Right lobe of liver (tissue), 6 donors: ENCODE data around the gene ANKRD23. TPM values are rescaled to one million over a fixed set of nuclear protein-coding genes. Genes with fewer than 3 reads are reported as not detected.
A peak's percentile ranks its signal among the peaks of the same experiment; 100 is the strongest.

Source experiments
- ATAC-seq, 4 donors: fragments of 200-7000 bp; cut with Tn5 transposase; one replicate each; pipeline ENCODE4 v1.9.1; 2020; ENCODE audit warnings: mild to moderate bottlenecking in 4 of 4, moderate library complexity in 4 of 4
- DNase-seq, 3 donors: peaks; one replicate each; pipeline ENCODE4 v3.0.0-alpha.2; 2020
- H3K27ac ChIP-seq, 3 donors: fragments of 200-600 bp; one replicate each; pipeline ENCODE4 v1.8.0; 2022
- H3K27me3 ChIP-seq, 2 donors: fragments of 200-600 bp; one replicate each; pipeline ENCODE4 v1.8.0; 2022
- H3K36me3 ChIP-seq, 4 donors: fragments of 200-600 bp; sonication (generic) in 1 of 4; one replicate each; pipeline versions ENCODE4 v1.5.1 to v1.8.0; 2017 to 2022; ENCODE audit warnings: control low read depth in 1 of 4
- H3K4me1 ChIP-seq, 4 donors: fragments of 200-600 bp; sonication (generic) in 1 of 4; one replicate each; pipeline versions ENCODE4 v1.5.1 to v1.8.0; 2017 to 2022; ENCODE audit warnings: control low read depth in 1 of 4
- H3K4me3 ChIP-seq, 3 donors: fragments of 200-600 bp; one replicate each; pipeline ENCODE4 v1.8.0; 2022
- H3K9me3 ChIP-seq, 4 donors: fragments of 200-600 bp; sonication (generic) in 1 of 4; one replicate each; pipeline versions ENCODE4 v1.5.1 to v1.8.0; 2017 to 2022; ENCODE audit warnings: control low read depth in 1 of 4
- CTCF ChIP-seq, 4 donors: fragments of 200-600 bp in 3 of 4; fragments of 450-650 bp in 1 of 4; IDR thresholded peaks; one replicate each; pipeline versions ENCODE4 v1.5.1 to v1.8.0; 2016 to 2022; ENCODE audit warnings: antibody characterized with exemption in 4 of 4, mild to moderate bottlenecking in 2 of 4
- POLR2A ChIP-seq: fragments of 450-650 bp; IDR thresholded peaks from one replicate; pipeline ENCODE4 v1.6.1; 2017; ENCODE audit warnings: antibody characterized with exemption, mild to moderate bottlenecking
- WGBS: methylation state at CpG from one replicate; pipeline ENCODE4 v1.1.6; 2018; ENCODE audit warnings: low coverage, low lambda C conversion rate; ENCODE audit not compliant: insufficient coverage; ENCODE audit errors: missing lambda C conversion rate; 5-methylcytosine and 5-hydroxymethylcytosine counted together
- intact Hi-C, 2 donors: fragments of 100-400 bp; cut with DNase I; formaldehyde crosslinking; loops; one replicate each; pipeline versions ENCODE4 v1.11.2 to v1.14.1; 2022
- microRNA counts: library from miRNA; unstranded; fragments of <30 nt; microRNA quantifications from one replicate; lab custom pipeline; 2016
- microRNA-seq, 2 donors: library from miRNA; unstranded; fragments of <30 nt; microRNA quantifications; one replicate each; pipeline ENCODE4, GENCODE V29; 2019 to 2020
- small RNA-seq, 2 experiments: library from RNA; depleted of rRNA; stranded (forward); fragments of <200 nt; gene quantifications; one replicate each; pipeline ENCODE3, GENCODE V24; 2016
- total RNA-seq, 6 experiments: library from RNA; depleted of rRNA in 2 of 6; stranded (reverse); fragments of >200 nt in 2 of 6; fragmentation: NEBNext Ultra II Directional in 3 of 6; extraction: Animal tissue kit (Norgen Biotek cat#: 25700) in 3 of 6; gene quantifications; one replicate each; pipeline versions ENCODE4 v1.1.0 to v1.2.4, GENCODE V29; 2016 to 2023
- donor health status: DM: no; HTN: yes; CAD: no.
- donor health status: DM: no; HTN: no; CAD: no.
- donor health status: DM: no; HTN: no; CAD: no.
- donor health status: DM: no; HTN: yes; CAD: no.
- donor health status: DM: no; HTN: yes; CAD: no.

The ANKRD23 gene
- total RNA-seq, 6 experiments from 2014 or later = 0.98 to 4.0 (median 2.7) TPM

GRCh38 chr2:96792772-96793749 lies 50.8 kb downstream of the ANKRD23 start:
- DNase-seq (no peak), ATAC-seq (peak in 1 of 4 donors; percentile 24)
- intact Hi-C loops = no loop called here
- WGBS = 85% methylated on average over 8 of the region's 17 CpGs
- Histone ChIP-seq H3K4me3 (no peak overlapping the region), H3K4me1 (peaks cover 0 to 9% (median 3%) of the 10 kb centered on the region in 4 donors), H3K9me3 (no peaks in the 10 kb centered on the region), H3K27ac (no peak overlapping the region), H3K27me3 (no peaks in the 10 kb centered on the region), H3K36me3 (no peaks in the 10 kb centered on the region)
- TF ChIP-seq CTCF (IDR thresholded peaks at IDR 0.05) (no peak), POLR2A (no peak)

- no peak for DNase-seq
- no peaks in the 10 kb centered on the region for H3K27me3 ChIP-seq
- peaks cover 0 to 28% (median 5%) of the 10 kb centered on the region in 4 donors for H3K4me1 ChIP-seq
- H3K36me3 ChIP-seq = no peaks in the 10 kb centered on the region
- H3K4me3 ChIP-seq = no peak overlapping the region
- WGBS = 70% methylated on average over 2 of the region's 6 CpGs
- no peak overlapping the region for H3K27ac ChIP-seq
- no peak for ATAC-seq
- no peak for TF ChIP-seq CTCF (IDR thresholded peaks at IDR 0.05)
- no peak for TF ChIP-seq POLR2A
- intact Hi-C loops = no loop called here
- no peaks in the 10 kb centered on the region for H3K9me3 ChIP-seq
These were observed 54.6 kb downstream of the ANKRD23 start for GRCh38 chr2:96789245-96789617.

GRCh38 chr2:96788442-96789244 lies 55.2 kb downstream of the ANKRD23 start:
- peaks cover 0 to 28% (median 5%) of the 10 kb centered on the region in 4 donors for H3K4me1 ChIP-seq
- H3K27ac ChIP-seq = peak overlapping the region in 1 of 3 donors; percentile 65
- no peaks in the 10 kb centered on the region for H3K36me3 ChIP-seq
- ATAC-seq (peak; percentile 84 to 97 (median 94)), DNase-seq (peak; percentile 79 to 91 (median 84))
- intact Hi-C loops = no loop called here
- 75% methylated on average over 9 of the region's 17 CpGs for WGBS
- H3K9me3 ChIP-seq = no peaks in the 10 kb centered on the region
- no peaks in the 10 kb centered on the region for H3K27me3 ChIP-seq
- no peak overlapping the region for H3K4me3 ChIP-seq
- TF ChIP-seq POLR2A (no peak), CTCF (IDR thresholded peaks at IDR 0.05) (no peak)

MicroRNAs within 50 kb of the gene (microRNA counts, 767-probe panel; counts per million panel counts)
- microRNA hsa-miR-3127-5p (lab: Ali Mortazavi, UCI) = 237 counts per million

Small RNA genes lying within 50 kb of the gene (microRNA-seq; reads per million reads assigned to microRNA genes)
- gene MIR3127 = 0.29 to 0.64 reads per million in 2 donors

Small RNA genes lying within 50 kb of the gene (small RNA-seq; reads per million reads assigned to genes)
- gene MIR3127 = 0.48 to 0.65 reads per million in 2 experiments

Other genes starting within 250 kb of the ANKRD23 start
- gene KANSL3, start 205.7 kb downstream of the ANKRD23 start, total RNA-seq = 10 to 100 TPM; 17.3 to 29.3 (median 21.6) TPM
- not detected for gene FER1L5, start 201.3 kb downstream of the ANKRD23 start, total RNA-seq
- 10 to 100 TPM in 3 of 6 experiments, 1 to 10 TPM in 3; 5.5 to 17.8 (median 11.3) TPM for gene LMAN2L, start 104.0 kb downstream of the ANKRD23 start, total RNA-seq
- gene CNNM4, start 83.1 kb downstream of the ANKRD23 start, total RNA-seq = 1 to 10 TPM; 2.3 to 4.9 (median 3.7) TPM
- gene CNNM3, start 27.8 kb downstream of the ANKRD23 start, total RNA-seq = 10 to 100 TPM; 11.5 to 37.6 (median 21.6) TPM
- gene ANKRD39, start 14.0 kb upstream of the ANKRD23 start, total RNA-seq = 10 to 100 TPM in 3 of 6 experiments, 1 to 10 TPM in 3; 6.0 to 16.3 (median 9.7) TPM
- gene SEMA4C, start 26.1 kb upstream of the ANKRD23 start, total RNA-seq = 10 to 100 TPM; 11.9 to 18.9 (median 12.6) TPM
- under 1 TPM in 1 of 6 experiments, not detected in 5; 0.33 TPM for gene FAM178B, start 142.6 kb upstream of the ANKRD23 start, total RNA-seq